Right lobe of liver (tissue), 4 donors: Measurements from ENCODE around the gene ZNF521.

ENCODE experiments used
- POLR2A ChIP-seq: fragments of 450-650 bp; IDR thresholded peaks from one replicate; pipeline ENCODE4 v1.6.1; 2017; ENCODE audit warnings: antibody characterized with exemption, mild to moderate bottlenecking
- TF ChIP-seq, protein P1 (sequence below), 4 donors: fragments of 200-600 bp in 3 of 4; fragments of 450-650 bp in 1 of 4; IDR thresholded peaks; one replicate each; pipeline versions ENCODE4 v1.5.1 to v1.8.0; 2016 to 2022; ENCODE audit warnings: antibody characterized with exemption in 4 of 4, mild to moderate bottlenecking in 2 of 4
- donor health status: DM: no; HTN: no; CAD: no.
- donor health status: DM: no; HTN: no; CAD: no.
- donor health status: DM: no; HTN: yes; CAD: no.

DNA sequence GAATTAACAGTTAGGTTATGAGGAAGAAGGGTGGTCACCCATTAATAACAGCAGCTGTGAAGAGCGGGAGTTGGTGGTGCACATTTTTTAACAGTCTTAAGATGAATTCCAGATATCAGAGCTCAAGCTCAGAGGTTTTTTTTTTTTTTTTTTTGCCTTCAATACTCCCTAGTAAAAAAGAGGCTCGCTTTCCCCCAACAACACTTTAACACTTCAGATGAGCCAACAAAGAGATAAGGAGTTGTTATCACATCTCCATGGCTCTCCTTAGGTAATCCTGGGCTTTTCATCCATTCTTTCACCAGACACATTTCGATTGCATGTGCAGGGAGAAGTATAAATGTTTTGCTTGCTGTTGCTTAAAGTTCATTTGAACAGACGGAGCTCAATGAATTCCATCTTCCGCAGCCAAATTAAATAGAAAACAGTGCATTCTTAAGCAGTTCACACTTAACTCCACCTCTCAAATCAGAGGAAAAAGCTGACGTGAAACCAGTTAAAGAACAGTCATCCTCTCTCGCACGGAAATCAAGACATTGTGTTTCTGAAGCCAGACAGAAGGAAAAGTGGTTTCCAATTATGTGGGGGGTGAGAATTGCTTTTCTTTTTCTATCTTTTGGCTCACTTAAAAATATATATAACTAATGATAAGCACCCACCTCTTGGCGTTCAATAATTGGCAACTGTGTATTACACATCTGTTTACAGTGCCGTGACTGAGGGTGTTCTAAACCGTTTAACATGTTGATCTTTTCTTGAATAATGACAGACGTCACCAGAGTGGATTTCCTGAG, 118.2 kb downstream of the ZNF521 start:
- TF ChIP-seq, protein P1, sequence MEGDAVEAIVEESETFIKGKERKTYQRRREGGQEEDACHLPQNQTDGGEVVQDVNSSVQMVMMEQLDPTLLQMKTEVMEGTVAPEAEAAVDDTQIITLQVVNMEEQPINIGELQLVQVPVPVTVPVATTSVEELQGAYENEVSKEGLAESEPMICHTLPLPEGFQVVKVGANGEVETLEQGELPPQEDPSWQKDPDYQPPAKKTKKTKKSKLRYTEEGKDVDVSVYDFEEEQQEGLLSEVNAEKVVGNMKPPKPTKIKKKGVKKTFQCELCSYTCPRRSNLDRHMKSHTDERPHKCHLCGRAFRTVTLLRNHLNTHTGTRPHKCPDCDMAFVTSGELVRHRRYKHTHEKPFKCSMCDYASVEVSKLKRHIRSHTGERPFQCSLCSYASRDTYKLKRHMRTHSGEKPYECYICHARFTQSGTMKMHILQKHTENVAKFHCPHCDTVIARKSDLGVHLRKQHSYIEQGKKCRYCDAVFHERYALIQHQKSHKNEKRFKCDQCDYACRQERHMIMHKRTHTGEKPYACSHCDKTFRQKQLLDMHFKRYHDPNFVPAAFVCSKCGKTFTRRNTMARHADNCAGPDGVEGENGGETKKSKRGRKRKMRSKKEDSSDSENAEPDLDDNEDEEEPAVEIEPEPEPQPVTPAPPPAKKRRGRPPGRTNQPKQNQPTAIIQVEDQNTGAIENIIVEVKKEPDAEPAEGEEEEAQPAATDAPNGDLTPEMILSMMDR (IDR thresholded peaks at IDR 0.05): no peak
- TF ChIP-seq POLR2A: no peak
